ENCODE results near the gene BST2.
"Not testable (repeated sequence)": the region's sequence is repeated elsewhere in the genome, so short reads cannot be mapped to it uniquely, and the experiment has no call there.

Gene BST2

GRCh38 chr19:17379221-17379631 is 26.2 kb downstream of the BST2 start:
- H3K4me1 ChIP-seq (ENCODE audit: control insufficient read depth, low read depth, low read length), result peaks cover 11% of the 10 kb centered on the region
- H3K27ac ChIP-seq (ENCODE audit: low read length), result no peak overlapping the region
- H3K36me3 ChIP-seq (ENCODE audit: control insufficient read depth, low read depth, low read length), result no peaks in the 10 kb centered on the region
- no peaks in the 10 kb centered on the region for H3K9me3 ChIP-seq (ENCODE audit: control insufficient read depth, low read depth, low read length)
- no peaks in the 10 kb centered on the region for H3K27me3 ChIP-seq (ENCODE audit: control insufficient read depth, insufficient read depth, low read length)
- no peak overlapping the region for H3K9ac ChIP-seq (ENCODE audit: low read length)
- no peak overlapping the region for H3K4me3 ChIP-seq (ENCODE audit: low read length)

DNA sequence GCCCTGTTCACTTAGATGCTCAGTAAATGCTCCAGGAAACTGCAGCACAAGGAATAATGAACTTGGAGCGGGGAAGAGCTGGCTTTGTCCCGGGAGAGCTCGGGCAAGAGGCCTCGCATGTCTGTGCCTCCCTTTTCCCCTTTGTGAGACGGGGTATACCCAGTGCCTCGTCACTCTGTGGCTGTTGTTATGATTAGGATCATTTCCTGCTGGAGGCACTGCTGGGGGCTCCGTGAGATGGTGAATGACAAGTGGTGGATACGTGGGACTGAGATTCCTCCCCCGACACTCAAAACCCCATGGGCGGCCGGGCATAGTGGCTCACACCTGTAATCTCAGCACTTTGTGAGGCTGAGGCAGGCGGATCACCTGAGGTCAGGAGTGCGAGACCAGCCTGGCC is 27.2 kb downstream of the BST2 start:
- H3K4me1 ChIP-seq (ENCODE audit: control insufficient read depth, low read depth, low read length), result peaks cover 11% of the 10 kb centered on the region
- no peak overlapping the region for H3K27ac ChIP-seq (ENCODE audit: low read length)
- H3K9ac ChIP-seq (ENCODE audit: low read length), result no peak overlapping the region
- no peaks in the 10 kb centered on the region for H3K27me3 ChIP-seq (ENCODE audit: control insufficient read depth, insufficient read depth, low read length)
- no peaks in the 10 kb centered on the region for H3K36me3 ChIP-seq (ENCODE audit: control insufficient read depth, low read depth, low read length)
- no peaks in the 10 kb centered on the region for H3K9me3 ChIP-seq (ENCODE audit: control insufficient read depth, low read depth, low read length)
- no peak overlapping the region for H3K4me3 ChIP-seq (ENCODE audit: low read length)

- H3K4me1 ChIP-seq (ENCODE audit: control insufficient read depth, low read depth, low read length), result peaks cover 6% of the 10 kb centered on the region
Measured at GRCh38 chr19:17376935-17377600, 28.4 kb downstream of the BST2 start, which contains the start of gene PLVAP. Gene PLVAP, minus strand, starts transcription at chr19:17377342. Its CDS starts 54 bp downstream, at chr19:17377288.

DNA sequence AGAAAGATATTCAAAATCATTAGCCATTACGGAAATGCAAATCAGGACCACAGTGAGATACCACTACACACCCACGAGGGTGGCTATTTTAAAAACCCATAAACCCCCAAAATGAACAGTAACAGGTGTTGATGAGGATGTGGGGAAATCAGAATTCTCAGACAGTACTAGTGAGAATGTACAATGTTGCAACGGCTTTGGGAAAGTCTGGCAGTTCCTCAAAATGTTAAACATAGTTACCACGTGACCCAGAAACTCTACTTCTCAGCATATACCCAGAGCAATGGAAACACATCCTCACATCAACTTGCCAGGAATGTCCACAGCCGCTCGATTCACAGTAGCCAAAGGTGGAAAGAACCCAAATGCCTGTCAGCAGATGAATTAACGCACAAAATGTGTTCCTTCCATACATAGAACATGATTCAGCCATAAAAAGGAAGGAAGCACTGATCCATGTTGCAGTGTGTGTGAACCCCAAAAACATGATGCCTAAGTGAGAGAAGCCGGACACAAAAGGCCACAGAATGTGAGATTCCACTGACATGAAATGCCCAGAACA is 35.3 kb downstream of the BST2 start:
- no peaks in the 10 kb centered on the region for H3K27me3 ChIP-seq (ENCODE audit: control insufficient read depth, insufficient read depth, low read length)
- H3K9ac ChIP-seq (ENCODE audit: low read length), result no peak overlapping the region
- H3K9me3 ChIP-seq (ENCODE audit: control insufficient read depth, low read depth, low read length), result no peaks in the 10 kb centered on the region
- no peak overlapping the region for H3K27ac ChIP-seq (ENCODE audit: low read length)
- no peaks in the 10 kb centered on the region for H3K4me1 ChIP-seq (ENCODE audit: control insufficient read depth, low read depth, low read length)
- no peaks in the 10 kb centered on the region for H3K36me3 ChIP-seq (ENCODE audit: control insufficient read depth, low read depth, low read length)
- no peak overlapping the region for H3K4me3 ChIP-seq (ENCODE audit: low read length)

More at GRCh38 chr19:17376935-17377600, 28.4 kb downstream of the BST2 start, which contains the start of gene PLVAP:
- Histone ChIP-seq H3K9me3 (ENCODE audit: control insufficient read depth, low read depth, low read length) (no peaks in the 10 kb centered on the region), H3K27ac (ENCODE audit: low read length) (no peak within 1 kb of the TSS), H3K36me3 (ENCODE audit: control insufficient read depth, low read depth, low read length) (no peaks in the 10 kb centered on the region), H3K4me3 (ENCODE audit: low read length) (no peak within 1 kb of the TSS), H3K27me3 (ENCODE audit: control insufficient read depth, insufficient read depth, low read length) (no peaks in the 10 kb centered on the region), H3K9ac (ENCODE audit: low read length) (no peak within 1 kb of the TSS)

DNA sequence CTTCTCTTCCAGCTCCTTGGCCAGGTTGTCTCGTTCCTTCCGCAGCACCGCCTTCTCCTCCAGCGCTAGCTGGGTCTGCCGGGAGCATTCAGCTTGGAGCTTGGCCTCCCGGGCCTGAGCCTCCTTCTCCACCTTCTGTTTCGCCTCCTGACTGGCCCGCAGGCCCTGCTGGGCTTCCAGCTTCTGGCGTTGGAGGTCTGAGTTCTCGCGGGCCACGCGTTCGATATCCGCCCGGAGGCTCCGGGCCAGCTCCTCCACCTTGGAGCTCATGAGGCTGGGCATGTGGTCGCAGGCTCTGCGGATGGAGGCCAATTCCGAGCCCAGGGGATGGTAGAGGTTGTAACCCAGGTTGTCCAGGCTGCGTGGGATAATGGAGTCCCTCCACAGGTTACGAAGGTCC is 40.1 kb downstream of the BST2 start:
- H3K9me3 ChIP-seq (ENCODE audit: control insufficient read depth, low read depth, low read length), result no peaks in the 10 kb centered on the region
- no peak overlapping the region for H3K27ac ChIP-seq (ENCODE audit: low read length)
- no peaks in the 10 kb centered on the region for H3K27me3 ChIP-seq (ENCODE audit: control insufficient read depth, insufficient read depth, low read length)
- no peaks in the 10 kb centered on the region for H3K4me1 ChIP-seq (ENCODE audit: control insufficient read depth, low read depth, low read length)
- H3K36me3 ChIP-seq (ENCODE audit: control insufficient read depth, low read depth, low read length), result no peaks in the 10 kb centered on the region
- H3K4me3 ChIP-seq (ENCODE audit: low read length), result no peak overlapping the region
- H3K9ac ChIP-seq (ENCODE audit: low read length), result no peak overlapping the region

DNA sequence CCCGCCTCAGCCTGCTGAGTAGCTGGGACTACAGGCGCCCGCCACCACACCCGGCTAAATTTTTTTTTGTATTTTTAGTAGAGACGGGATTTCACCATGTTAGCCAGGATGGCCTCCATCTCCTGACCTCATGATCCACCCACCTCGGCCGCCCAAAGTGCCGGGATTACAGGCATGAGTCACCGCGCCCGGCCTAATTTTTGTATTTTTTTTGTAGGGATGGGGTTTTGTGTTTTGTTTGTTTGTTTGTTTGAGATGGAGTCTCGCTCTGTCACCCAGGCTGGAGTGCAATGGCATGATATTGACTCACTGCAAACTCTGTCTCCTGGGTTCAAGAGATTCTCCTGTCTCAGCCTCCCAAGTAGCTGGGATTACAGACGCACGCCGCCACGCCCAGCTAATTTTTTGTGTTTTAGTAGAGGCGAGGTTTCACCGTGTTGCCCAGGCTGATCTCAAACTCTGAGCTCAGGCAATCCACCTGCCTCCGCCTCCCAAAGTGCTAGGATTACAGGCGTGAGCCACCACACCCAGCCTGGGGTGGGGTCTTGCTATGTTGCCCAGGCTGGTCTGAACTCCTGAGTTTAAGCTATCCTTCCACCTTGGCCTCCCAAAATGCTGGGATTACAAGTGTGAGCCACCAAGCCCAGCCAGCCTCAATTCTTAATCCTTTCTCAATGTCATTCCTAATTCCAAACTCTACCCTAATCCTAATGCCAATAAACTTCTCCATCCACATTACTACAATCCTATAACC is 41.4 kb downstream of the BST2 start:
- H3K27me3 ChIP-seq (ENCODE audit: control insufficient read depth, insufficient read depth, low read length); H3K9ac ChIP-seq (ENCODE audit: low read length); H3K9me3 ChIP-seq (ENCODE audit: control insufficient read depth, low read depth, low read length); H3K4me1 ChIP-seq (ENCODE audit: control insufficient read depth, low read depth, low read length); H3K36me3 ChIP-seq (ENCODE audit: control insufficient read depth, low read depth, low read length); H3K27ac ChIP-seq (ENCODE audit: low read length); H3K4me3 ChIP-seq (ENCODE audit: low read length): not testable (repeated sequence)

DNA sequence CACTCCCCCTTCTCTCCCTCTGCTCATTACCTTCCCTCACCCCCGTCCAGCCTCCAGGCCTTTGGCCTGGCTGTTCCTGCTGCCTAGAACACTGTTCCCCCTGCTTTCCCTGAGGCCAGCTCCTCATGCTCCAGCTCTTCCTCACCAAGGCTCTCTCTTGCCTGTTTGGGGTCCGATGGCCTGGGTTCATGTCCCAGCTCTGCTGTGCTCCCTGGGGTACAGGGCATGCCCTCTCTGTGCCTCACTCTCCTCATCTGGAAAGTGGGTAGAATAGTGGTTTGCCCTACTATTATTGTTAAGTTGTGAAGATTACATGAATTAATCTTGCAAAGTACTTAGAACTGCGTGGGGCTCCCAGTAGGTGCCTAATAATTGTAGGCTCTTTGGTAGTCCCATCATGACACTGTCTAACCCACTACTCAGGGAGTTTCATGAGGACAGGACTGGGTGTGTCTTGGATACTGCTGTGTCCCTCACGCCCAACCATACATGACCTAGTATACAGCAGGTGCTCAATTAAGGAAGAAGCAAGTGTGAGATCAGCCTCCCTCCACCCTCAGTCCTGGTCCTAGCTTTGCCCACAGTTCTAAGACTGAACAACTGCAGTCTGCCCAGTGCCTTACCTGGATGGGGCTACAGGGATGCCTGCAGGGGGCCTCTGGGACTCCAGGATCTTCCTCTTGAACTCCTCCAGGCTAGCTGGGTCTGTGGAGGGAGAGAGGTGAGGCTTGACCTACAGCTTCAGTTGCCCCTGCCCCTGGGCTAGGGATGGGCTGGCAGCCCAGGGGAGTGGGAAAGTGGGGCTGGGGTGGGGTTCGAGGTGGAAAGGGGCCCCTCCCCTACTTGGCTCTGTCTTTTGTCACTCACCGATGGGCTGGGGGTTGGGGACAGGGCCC is 45.3 kb downstream of the BST2 start:
- H3K9ac ChIP-seq (ENCODE audit: low read length), result no peak overlapping the region
- no peaks in the 10 kb centered on the region for H3K9me3 ChIP-seq (ENCODE audit: control insufficient read depth, low read depth, low read length)
- no peak overlapping the region for H3K27ac ChIP-seq (ENCODE audit: low read length)
- no peaks in the 10 kb centered on the region for H3K4me1 ChIP-seq (ENCODE audit: control insufficient read depth, low read depth, low read length)
- H3K36me3 ChIP-seq (ENCODE audit: control insufficient read depth, low read depth, low read length), result no peaks in the 10 kb centered on the region
- no peaks in the 10 kb centered on the region for H3K27me3 ChIP-seq (ENCODE audit: control insufficient read depth, insufficient read depth, low read length)
- H3K4me3 ChIP-seq (ENCODE audit: low read length), result no peak overlapping the region

- Histone ChIP-seq H3K27me3 (ENCODE audit: control insufficient read depth, insufficient read depth, low read length) (no peaks in the 10 kb centered on the region), H3K4me3 (ENCODE audit: low read length) (no peak overlapping the region), H3K4me1 (ENCODE audit: control insufficient read depth, low read depth, low read length) (no peaks in the 10 kb centered on the region), H3K27ac (ENCODE audit: low read length) (no peak overlapping the region), H3K9me3 (ENCODE audit: control insufficient read depth, low read depth, low read length) (no peaks in the 10 kb centered on the region), H3K36me3 (ENCODE audit: control insufficient read depth, low read depth, low read length) (no peaks in the 10 kb centered on the region), H3K9ac (ENCODE audit: low read length) (no peak overlapping the region)
Measured at GRCh38 chr19:17358395-17358794, 47.0 kb downstream of the BST2 start.

DNA sequence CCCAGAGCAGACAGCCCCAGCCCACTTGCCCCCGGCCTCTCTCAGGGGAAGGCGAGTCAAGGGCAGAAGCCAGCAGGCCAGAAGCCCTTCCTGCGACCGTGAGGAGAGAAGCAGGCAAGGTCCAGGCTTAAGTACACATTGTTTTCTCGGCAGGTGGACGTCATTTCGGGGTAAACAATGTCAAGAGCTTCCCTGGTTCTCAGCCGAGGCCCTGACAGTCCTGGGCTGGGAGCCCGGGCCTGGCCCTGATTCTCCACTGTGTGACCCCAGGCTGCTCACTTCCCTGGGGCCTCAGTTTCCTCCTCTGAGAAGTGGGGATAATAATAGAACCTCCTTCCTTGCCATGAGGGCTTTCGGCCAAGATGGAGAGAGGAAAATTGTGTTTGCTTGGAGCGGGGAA is 47.7 kb downstream of the BST2 start:
- Histone ChIP-seq H3K9ac (ENCODE audit: low read length) (no peak overlapping the region), H3K4me1 (ENCODE audit: control insufficient read depth, low read depth, low read length) (no peaks in the 10 kb centered on the region), H3K4me3 (ENCODE audit: low read length) (no peak overlapping the region), H3K36me3 (ENCODE audit: control insufficient read depth, low read depth, low read length) (no peaks in the 10 kb centered on the region), H3K27ac (ENCODE audit: low read length) (no peak overlapping the region), H3K9me3 (ENCODE audit: control insufficient read depth, low read depth, low read length) (no peaks in the 10 kb centered on the region), H3K27me3 (ENCODE audit: control insufficient read depth, insufficient read depth, low read length) (no peaks in the 10 kb centered on the region)

- Histone ChIP-seq H3K4me1 (ENCODE audit: control insufficient read depth, low read depth, low read length) (no peaks in the 10 kb centered on the region), H3K36me3 (ENCODE audit: control insufficient read depth, low read depth, low read length) (no peaks in the 10 kb centered on the region), H3K9me3 (ENCODE audit: control insufficient read depth, low read depth, low read length) (no peaks in the 10 kb centered on the region), H3K27ac (ENCODE audit: low read length) (no peak overlapping the region), H3K9ac (ENCODE audit: low read length) (no peak overlapping the region), H3K27me3 (ENCODE audit: control insufficient read depth, insufficient read depth, low read length) (no peaks in the 10 kb centered on the region), H3K4me3 (ENCODE audit: low read length) (no peak overlapping the region)
Measured at GRCh38 chr19:17357078-17357666, 48.3 kb downstream of the BST2 start.

DNA sequence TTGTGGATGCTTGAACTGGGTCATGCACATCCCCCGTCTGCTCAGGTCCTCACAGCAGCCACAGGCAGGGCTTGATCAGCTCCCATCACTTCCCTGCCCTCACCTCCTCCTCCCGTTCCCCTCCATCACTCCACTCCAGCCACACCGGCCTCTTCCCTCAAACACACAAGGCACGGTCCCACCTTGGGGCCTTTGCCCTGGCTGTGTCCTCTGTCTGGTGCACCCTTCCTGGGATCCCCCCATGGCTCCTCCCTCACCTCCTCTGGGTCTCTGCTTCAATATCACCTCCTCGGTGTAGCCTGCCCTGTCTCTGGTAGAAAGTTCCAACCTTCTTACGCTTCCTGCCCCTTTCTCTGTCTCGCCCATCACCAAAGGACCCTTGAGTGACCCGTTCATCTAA is 52.0 kb downstream of the BST2 start:
- Histone ChIP-seq H3K27me3 (ENCODE audit: control insufficient read depth, insufficient read depth, low read length) (no peaks in the 10 kb centered on the region), H3K9me3 (ENCODE audit: control insufficient read depth, low read depth, low read length) (no peaks in the 10 kb centered on the region), H3K36me3 (ENCODE audit: control insufficient read depth, low read depth, low read length) (no peaks in the 10 kb centered on the region), H3K4me3 (ENCODE audit: low read length) (no peak overlapping the region), H3K4me1 (ENCODE audit: control insufficient read depth, low read depth, low read length) (no peaks in the 10 kb centered on the region), H3K27ac (ENCODE audit: low read length) (no peak overlapping the region), H3K9ac (ENCODE audit: low read length) (no peak overlapping the region)
